ENCODE results near the gene ROBO1.

The ROBO1 gene

DNA sequence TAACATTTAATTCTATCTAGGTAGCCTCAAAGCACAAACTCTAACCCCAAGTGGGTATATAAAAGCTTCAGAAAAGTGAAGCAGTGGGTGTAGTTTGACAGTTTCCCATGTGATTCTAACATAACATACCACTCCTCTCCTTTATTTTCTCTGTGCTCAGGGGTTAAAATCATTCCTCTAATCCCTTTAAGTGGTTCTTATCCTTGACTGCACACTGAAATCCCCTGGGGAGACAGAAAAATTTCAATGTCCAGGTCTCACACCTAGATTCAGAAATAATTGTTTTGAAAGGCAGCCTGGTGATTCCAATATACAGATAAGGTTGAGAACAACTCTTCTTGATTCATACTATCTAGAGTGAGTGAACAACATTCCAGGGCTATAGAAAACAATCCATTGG lies 986.4 kb downstream of the ROBO1 start:
- Mint-ChIP-seq H3K9me3 (peaks cover 37% of the 10 kb centered on the region), H3K36me3 (ENCODE audit: low read depth) (peaks cover 49% of the 10 kb centered on the region), H3K27me3 (ENCODE audit: low read depth, poor library complexity) (no peaks in the 10 kb centered on the region), H3K27ac (no peak overlapping the region), H3K4me3 (no peak overlapping the region), H3K4me1 (no peaks in the 10 kb centered on the region)
- no peak for DNase-seq
- TF ChIP-seq, protein P1, sequence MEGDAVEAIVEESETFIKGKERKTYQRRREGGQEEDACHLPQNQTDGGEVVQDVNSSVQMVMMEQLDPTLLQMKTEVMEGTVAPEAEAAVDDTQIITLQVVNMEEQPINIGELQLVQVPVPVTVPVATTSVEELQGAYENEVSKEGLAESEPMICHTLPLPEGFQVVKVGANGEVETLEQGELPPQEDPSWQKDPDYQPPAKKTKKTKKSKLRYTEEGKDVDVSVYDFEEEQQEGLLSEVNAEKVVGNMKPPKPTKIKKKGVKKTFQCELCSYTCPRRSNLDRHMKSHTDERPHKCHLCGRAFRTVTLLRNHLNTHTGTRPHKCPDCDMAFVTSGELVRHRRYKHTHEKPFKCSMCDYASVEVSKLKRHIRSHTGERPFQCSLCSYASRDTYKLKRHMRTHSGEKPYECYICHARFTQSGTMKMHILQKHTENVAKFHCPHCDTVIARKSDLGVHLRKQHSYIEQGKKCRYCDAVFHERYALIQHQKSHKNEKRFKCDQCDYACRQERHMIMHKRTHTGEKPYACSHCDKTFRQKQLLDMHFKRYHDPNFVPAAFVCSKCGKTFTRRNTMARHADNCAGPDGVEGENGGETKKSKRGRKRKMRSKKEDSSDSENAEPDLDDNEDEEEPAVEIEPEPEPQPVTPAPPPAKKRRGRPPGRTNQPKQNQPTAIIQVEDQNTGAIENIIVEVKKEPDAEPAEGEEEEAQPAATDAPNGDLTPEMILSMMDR (IDR thresholded peaks at IDR 0.05) = no peak

DNA sequence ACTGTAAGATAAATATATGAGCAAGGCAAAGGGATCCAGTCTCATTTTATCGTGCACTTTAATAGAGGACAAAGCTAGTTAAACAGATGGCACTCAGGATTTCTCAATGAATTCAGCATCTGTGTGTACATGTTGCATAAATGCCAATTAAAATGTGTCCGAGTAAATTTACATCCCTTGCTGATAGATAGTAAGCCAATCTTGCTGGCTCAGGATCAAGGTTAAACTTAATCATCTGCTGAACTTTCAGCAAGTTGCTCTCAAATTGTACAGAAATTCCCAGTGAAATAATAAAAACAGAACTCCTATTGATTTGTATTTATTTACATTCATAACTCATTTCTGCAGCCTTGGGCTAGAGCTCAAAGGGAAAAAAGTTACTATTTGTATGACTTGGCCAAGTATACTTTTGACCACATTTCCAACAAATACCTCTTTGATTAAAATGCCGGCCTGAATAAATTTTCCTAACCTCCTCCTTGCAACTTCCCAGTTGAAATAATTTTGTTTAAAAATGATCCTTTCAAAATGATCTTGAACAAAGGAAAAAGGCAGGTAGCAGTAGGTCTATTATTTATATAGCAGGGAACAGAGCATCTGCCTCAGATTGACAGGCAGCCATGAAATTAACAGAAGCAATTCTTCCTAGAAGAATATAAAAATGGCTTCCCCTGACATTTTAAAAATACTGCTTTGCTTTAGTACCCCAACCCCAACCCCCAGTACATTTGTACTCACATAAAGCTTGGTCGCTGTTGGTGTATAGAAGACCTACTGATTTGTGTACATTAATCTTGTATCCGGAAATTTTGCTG lies 1001.9 kb downstream of the ROBO1 start:
- Mint-ChIP-seq H3K4me3 (no peak overlapping the region), H3K27me3 (ENCODE audit: low read depth, poor library complexity) (no peaks in the 10 kb centered on the region), H3K9me3 (peaks cover 34% of the 10 kb centered on the region), H3K4me1 (no peaks in the 10 kb centered on the region), H3K27ac (peak overlapping the region; percentile 44), H3K36me3 (ENCODE audit: low read depth) (peaks cover 31% of the 10 kb centered on the region)
- TF ChIP-seq, protein P1 (IDR thresholded peaks at IDR 0.05) = no peak
- DNase-seq = no peak

GRCh38 chr3:78764634-78765033 lies 1003.2 kb downstream of the ROBO1 start:
- Mint-ChIP-seq H3K4me3 (no peak overlapping the region), H3K27me3 (ENCODE audit: low read depth, poor library complexity) (no peaks in the 10 kb centered on the region), H3K9me3 (peaks cover 21% of the 10 kb centered on the region), H3K36me3 (ENCODE audit: low read depth) (peaks cover 26% of the 10 kb centered on the region), H3K27ac (no peak overlapping the region), H3K4me1 (no peaks in the 10 kb centered on the region)
- no peak for DNase-seq
- TF ChIP-seq, protein P1 (IDR thresholded peaks at IDR 0.05) = no peak

DNA sequence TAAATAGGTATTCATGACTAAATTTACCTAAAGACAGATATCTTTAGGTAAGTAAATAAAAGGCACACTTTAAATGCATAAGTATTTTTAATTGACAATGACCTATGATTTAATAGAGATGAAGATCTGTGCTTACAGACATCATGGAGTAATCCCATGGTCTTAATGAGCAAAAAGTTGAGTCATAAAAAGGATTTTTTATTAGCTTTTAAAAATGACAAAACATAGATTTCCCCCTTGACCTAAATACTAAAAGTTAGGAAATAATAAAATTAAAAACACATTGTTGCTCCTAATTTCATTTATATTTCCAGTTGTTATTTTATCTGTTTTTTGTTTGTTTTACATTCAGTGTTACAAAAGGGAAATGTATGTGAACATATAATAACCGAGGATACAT lies 1005.7 kb downstream of the ROBO1 start:
- Mint-ChIP-seq H3K27me3 (ENCODE audit: low read depth, poor library complexity) (no peaks in the 10 kb centered on the region), H3K4me3 (no peak overlapping the region), H3K4me1 (peaks cover 8% of the 10 kb centered on the region), H3K9me3 (peaks cover 3% of the 10 kb centered on the region), H3K36me3 (ENCODE audit: low read depth) (peaks cover 14% of the 10 kb centered on the region), H3K27ac (no peak overlapping the region)
- no peak for DNase-seq
- TF ChIP-seq, protein P1 (IDR thresholded peaks at IDR 0.05) = no peak

DNA sequence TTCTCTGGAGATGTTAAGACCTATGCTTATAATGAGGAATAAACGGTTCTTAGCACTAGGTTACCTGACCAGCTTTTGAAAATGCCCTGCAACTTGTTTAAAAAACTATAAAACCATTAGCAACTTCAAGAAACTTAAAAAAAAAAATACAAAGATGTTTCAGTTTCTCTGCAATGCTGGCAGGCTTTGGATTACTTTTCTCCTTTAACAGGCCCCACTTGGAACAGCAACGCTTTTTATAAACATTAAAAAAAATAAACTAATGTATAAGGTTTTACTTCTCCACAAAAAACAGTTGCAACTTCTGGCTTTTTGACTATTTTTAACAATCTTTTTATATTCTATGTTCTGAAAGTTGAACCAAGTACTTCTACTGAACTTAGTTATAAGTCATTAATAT lies 1006.7 kb downstream of the ROBO1 start:
- H3K27me3 Mint-ChIP-seq (ENCODE audit: low read depth, poor library complexity) = no peaks in the 10 kb centered on the region
- no peak overlapping the region for H3K27ac Mint-ChIP-seq
- no peak for DNase-seq
- H3K4me1 Mint-ChIP-seq = peaks cover 9% of the 10 kb centered on the region
- TF ChIP-seq, protein P1 (IDR thresholded peaks at IDR 0.05) = no peak
- no peaks in the 10 kb centered on the region for H3K9me3 Mint-ChIP-seq
- peaks cover 14% of the 10 kb centered on the region for H3K36me3 Mint-ChIP-seq (ENCODE audit: low read depth)
- no peak overlapping the region for H3K4me3 Mint-ChIP-seq

GRCh38 chr3:78757731-78758130 lies 1010.1 kb downstream of the ROBO1 start:
- Mint-ChIP-seq H3K4me3 (no peak overlapping the region), H3K4me1 (peaks cover 27% of the 10 kb centered on the region), H3K27me3 (ENCODE audit: low read depth, poor library complexity) (no peaks in the 10 kb centered on the region), H3K36me3 (ENCODE audit: low read depth) (peaks cover 27% of the 10 kb centered on the region), H3K27ac (peak overlapping the region; percentile 92), H3K9me3 (no peaks in the 10 kb centered on the region)
- TF ChIP-seq, protein P1 (IDR thresholded peaks at IDR 0.05) = no peak
- no peak for DNase-seq
